Astrocyte (in vitro differentiated cells and primary cell): ENCODE data around the gene CRADD.

Experiments
- EZH2 ChIP-seq: IDR thresholded peaks from 2 replicates; pipeline ENCODE4 v1.6.1; 2012; ENCODE audit warnings: mild to moderate bottlenecking, low read length, inconsistent platforms; ENCODE audit not compliant: insufficient read depth
- TF ChIP-seq, protein P1 (sequence below): IDR thresholded peaks from 2 replicates; pipeline ENCODE4 v1.5.1; 2011; ENCODE audit warnings: low read depth, mild to moderate bottlenecking, inconsistent platforms, low read length, moderate library complexity; ENCODE audit not compliant: insufficient read depth

DNA sequence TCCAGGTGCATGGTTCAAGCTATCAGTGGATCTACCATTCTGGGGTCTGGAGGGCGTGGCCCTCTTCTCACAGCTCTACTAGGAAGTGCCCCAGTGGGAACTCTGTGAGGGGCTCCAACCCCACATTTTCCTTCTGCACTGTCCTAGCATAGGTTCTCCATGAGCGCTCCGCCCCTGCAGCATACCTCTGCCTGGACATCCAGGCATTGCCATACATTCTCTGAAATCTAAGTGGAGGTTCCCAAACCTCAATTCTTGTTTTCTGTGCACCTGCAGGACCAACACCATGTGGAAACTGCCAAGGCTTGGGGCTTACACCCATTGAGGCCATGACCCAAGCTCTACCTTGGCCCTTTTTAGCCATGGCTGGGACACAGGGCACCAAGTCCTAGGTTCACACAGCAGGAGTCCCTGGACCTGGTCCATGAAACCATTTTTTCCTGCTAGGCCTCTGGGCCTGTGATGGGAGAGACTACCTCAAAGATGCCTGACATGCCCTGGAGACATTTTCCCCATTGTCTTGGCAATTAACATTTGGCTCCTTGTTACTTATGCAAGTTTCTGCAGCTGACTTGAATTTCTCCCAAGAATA lies 76.8 kb downstream of the CRADD start:
- TF ChIP-seq, protein P1, sequence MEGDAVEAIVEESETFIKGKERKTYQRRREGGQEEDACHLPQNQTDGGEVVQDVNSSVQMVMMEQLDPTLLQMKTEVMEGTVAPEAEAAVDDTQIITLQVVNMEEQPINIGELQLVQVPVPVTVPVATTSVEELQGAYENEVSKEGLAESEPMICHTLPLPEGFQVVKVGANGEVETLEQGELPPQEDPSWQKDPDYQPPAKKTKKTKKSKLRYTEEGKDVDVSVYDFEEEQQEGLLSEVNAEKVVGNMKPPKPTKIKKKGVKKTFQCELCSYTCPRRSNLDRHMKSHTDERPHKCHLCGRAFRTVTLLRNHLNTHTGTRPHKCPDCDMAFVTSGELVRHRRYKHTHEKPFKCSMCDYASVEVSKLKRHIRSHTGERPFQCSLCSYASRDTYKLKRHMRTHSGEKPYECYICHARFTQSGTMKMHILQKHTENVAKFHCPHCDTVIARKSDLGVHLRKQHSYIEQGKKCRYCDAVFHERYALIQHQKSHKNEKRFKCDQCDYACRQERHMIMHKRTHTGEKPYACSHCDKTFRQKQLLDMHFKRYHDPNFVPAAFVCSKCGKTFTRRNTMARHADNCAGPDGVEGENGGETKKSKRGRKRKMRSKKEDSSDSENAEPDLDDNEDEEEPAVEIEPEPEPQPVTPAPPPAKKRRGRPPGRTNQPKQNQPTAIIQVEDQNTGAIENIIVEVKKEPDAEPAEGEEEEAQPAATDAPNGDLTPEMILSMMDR, result no peak
- TF ChIP-seq EZH2, result no peak
